Natural killer cell treated with Interleukin-12 subunit alpha and Interleukin-12 subunit beta and Interleukin-15 and Interleukin-18, amount 100 ng/mL, for 72 hours (primary cell): ENCODE results near the gene ERMN. TPM values are rescaled to one million over a fixed set of nuclear protein-coding genes. Genes with fewer than 3 reads are reported as not detected.
"Not testable (repeated sequence)": the region's sequence is repeated elsewhere in the genome, so short reads cannot be mapped to it uniquely, and the experiment has no call there.

ENCODE experiments used
- ATAC-seq, 2 donors: fragments of 150-1000 bp; cut with Tn5 transposase in 1 of 2; sonication (Bioruptor Pico), chemical (Tn5 transposase) in 1 of 2; 2 replicates each; pipeline ENCODE4 v1.10.0; 2021
- DNase-seq: peaks from one replicate; pipeline ENCODE4 v3.0.0; 2022; ENCODE audit warnings: low spot score
- H3K27ac Mint-ChIP-seq, 2 donors: 1 replicate in 1 of 2; 2 replicates in 1 of 2; pipeline ENCODE4 v1.8.0; 2022; ENCODE audit warnings: mixed read lengths in 2 of 2, mild to moderate bottlenecking in 1 of 2, moderate library complexity in 1 of 2
- H3K27me3 Mint-ChIP-seq, 2 donors: 1 replicate in 1 of 2; 2 replicates in 1 of 2; pipeline ENCODE4 v1.8.0; 2022; ENCODE audit warnings: mixed read lengths in 2 of 2
- H3K36me3 Mint-ChIP-seq: one replicate; pipeline ENCODE4 v1.8.0; 2022; ENCODE audit warnings: mixed read lengths
- H3K4me1 Mint-ChIP-seq, 2 donors: 1 replicate in 1 of 2; 2 replicates in 1 of 2; pipeline ENCODE4 v1.8.0; 2022; ENCODE audit warnings: low read depth in 2 of 2, mixed read lengths in 2 of 2, mild to moderate bottlenecking in 1 of 2
- H3K4me3 Mint-ChIP-seq: one replicate; pipeline ENCODE4 v1.8.0; 2022; ENCODE audit warnings: mixed read lengths
- H3K9me3 Mint-ChIP-seq: 2 replicates; pipeline ENCODE4 v1.8.0; 2022; ENCODE audit warnings: mixed read lengths
- total RNA-seq, 2 donors: library from RNA; stranded (reverse); gene quantifications; one replicate each; pipeline ENCODE4 v1.2.3, GENCODE V29; 2022

Gene ERMN, protein sequence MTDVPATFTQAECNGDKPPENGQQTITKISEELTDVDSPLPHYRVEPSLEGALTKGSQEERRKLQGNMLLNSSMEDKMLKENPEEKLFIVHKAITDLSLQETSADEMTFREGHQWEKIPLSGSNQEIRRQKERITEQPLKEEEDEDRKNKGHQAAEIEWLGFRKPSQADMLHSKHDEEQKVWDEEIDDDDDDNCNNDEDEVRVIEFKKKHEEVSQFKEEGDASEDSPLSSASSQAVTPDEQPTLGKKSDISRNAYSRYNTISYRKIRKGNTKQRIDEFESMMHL
- total RNA-seq, result 1 to 10 TPM; 7.4 to 8.8 TPM

DNA sequence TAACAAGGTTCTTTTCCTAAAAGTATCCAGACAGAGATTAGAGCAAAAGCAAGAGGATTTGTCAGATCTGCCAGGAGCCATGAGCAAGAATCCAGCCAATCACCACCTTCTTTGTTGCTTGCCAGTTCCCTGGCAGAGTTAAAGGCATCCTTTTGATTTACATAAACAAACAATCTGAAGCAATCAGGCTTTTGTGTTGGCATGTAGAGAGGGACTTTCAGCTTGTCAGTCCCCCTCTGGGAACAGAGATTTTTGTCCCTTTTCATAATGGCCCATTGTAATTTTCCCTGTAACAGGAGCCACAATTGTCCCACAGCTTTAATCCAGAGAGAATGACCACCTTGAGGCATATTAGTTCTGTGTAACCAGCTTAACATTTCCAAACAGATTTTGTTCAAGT lies at the start of gene ERMN:
TSS of gene ERMN (minus strand) at position 39 of the 400 bp plus-strand sequence. CDS start 182 bp downstream, outside the sequence.
- Mint-ChIP-seq H3K27ac (peak within 1 kb of the TSS in 1 of 2 donors; percentile 94), H3K36me3 (peaks cover 10% of the 10 kb centered on the region), H3K4me3 (no peak within 1 kb of the TSS), H3K27me3 (no peaks in the 10 kb centered on the region), H3K9me3 (peaks cover 6% of the 10 kb centered on the region), H3K4me1 (peaks cover 30 to 43% of the 10 kb centered on the region in 2 donors)
- ATAC-seq (no peak), DNase-seq (no peak)

DNA sequence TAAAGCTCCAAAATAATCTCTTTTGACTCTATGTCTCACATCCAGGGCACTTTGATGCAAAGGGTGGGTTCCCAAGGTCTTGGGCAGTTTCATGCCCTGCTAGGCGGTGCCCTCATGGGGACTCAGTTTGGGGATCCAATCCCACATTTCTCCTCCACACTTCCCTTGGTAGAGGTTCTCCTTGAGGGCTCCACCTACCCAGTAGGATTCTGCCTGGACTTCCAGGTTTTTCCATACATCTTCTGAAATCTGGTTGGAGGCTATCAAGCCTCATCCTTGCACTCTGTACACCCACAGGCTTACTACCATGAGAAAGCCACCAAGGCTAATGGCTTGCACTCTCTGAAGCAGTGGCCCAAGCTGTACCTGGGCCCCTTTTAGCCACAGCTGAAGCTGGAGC lies 49.8 kb upstream of the ERMN start:
- peaks cover 16% of the 10 kb centered on the region for H3K9me3 Mint-ChIP-seq
- H3K27me3 Mint-ChIP-seq, result no peaks in the 10 kb centered on the region

DNA sequence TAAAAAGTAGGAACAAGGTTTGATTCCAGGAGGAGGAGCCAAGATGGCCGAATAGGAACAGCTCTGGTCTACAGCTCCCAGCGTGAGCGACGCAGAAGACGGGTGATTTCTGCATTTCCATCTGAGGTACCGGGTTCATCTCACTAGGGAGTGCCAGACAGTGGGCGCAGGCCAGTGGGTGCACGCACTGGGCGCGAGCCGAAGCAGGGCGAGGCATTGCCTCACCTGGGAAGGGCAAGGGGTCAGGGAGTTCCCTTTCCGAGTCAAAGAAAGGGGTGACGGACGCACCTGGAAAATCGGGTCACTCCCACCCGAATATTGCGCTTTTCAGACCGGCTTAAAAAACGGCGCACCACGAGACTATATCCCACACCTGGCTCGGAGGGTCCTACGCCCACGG lies 42.9 kb upstream of the ERMN start:
- H3K9me3 Mint-ChIP-seq, ATAC-seq, DNase-seq, H3K4me3 Mint-ChIP-seq, H3K27me3 Mint-ChIP-seq, H3K36me3 Mint-ChIP-seq, H3K27ac Mint-ChIP-seq: not testable (repeated sequence)
- H3K4me1 Mint-ChIP-seq, result peaks cover 18% of the 10 kb centered on the region in 2 donors

More for the DNA sequence above, 49.8 kb upstream of the ERMN start:
- ATAC-seq (no peak), DNase-seq (no peak)
- Mint-ChIP-seq H3K4me1 (peaks cover 7 to 9% of the 10 kb centered on the region in 2 donors), H3K36me3 (peaks cover 27% of the 10 kb centered on the region), H3K4me3 (no peak overlapping the region), H3K27ac (no peak overlapping the region)

DNA sequence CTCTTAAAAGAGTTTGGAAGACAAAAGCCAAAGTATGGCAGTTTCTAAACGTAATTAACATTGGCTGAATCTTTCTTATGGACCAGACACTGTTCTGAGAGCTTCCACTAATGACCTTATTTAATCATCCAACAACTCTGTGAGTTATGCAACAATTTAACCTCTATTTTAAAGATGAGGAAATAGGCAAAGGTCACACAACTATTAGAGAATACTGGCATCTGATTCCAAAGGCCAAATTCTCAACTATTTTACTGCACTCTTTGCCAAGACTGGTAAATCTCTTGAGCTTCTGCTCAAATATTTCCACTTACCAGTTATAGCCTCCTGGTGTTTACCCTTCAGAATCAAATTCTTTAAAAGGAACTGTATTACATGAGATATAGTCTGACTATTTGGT lies 42.1 kb upstream of the ERMN start:
- peaks cover 21 to 22% of the 10 kb centered on the region in 2 donors for H3K4me1 Mint-ChIP-seq
- H3K4me3 Mint-ChIP-seq, result no peak overlapping the region
- H3K27ac Mint-ChIP-seq, result no peak overlapping the region
- H3K9me3 Mint-ChIP-seq, result peaks cover 9% of the 10 kb centered on the region
- DNase-seq, result no peak
- H3K27me3 Mint-ChIP-seq, result no peaks in the 10 kb centered on the region
- peaks cover 10% of the 10 kb centered on the region for H3K36me3 Mint-ChIP-seq
- no peak for ATAC-seq

- DNase-seq (no peak), ATAC-seq (no peak)
- peak overlapping the region; percentile 61 for H3K4me3 Mint-ChIP-seq
- peaks cover 22 to 27% of the 10 kb centered on the region in 2 donors for H3K4me1 Mint-ChIP-seq
- H3K27me3 Mint-ChIP-seq, result no peaks in the 10 kb centered on the region
- peak overlapping the region; percentile 55 to 75 for H3K27ac Mint-ChIP-seq
- peaks cover 16% of the 10 kb centered on the region for H3K9me3 Mint-ChIP-seq
- peaks cover 24% of the 10 kb centered on the region for H3K36me3 Mint-ChIP-seq
Observed at GRCh38 chr2:157364257-157364974, 38.8 kb upstream of the ERMN start.

DNA sequence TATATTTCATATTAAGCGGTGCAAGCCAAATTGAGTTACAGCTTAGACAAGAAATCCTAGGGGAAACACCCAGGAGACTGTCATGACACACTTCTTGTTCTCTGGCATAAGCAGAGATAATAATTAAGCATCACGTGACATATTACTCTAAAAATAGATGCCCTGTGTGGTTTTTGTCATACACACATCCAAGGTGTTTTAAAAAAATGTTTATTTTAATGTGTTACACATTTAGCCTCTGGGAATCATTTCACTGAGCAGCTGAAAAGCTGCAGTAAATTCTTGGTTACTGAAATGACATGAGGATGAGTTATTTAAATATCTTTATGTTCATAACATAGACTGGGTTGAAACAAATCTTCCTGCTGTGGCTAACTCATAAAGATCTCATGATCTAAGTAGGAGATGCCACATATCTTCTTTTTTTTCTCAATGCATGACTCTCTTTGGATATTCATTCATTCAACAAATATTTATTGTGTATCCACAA lies 38.0 kb upstream of the ERMN start:
- Mint-ChIP-seq H3K4me1 (peaks cover 22 to 27% of the 10 kb centered on the region in 2 donors), H3K27me3 (no peaks in the 10 kb centered on the region), H3K9me3 (peaks cover 16% of the 10 kb centered on the region), H3K27ac (peak overlapping the region; percentile 55 to 75), H3K36me3 (peaks cover 24% of the 10 kb centered on the region), H3K4me3 (peak overlapping the region; percentile 61)
- no peak for DNase-seq
- ATAC-seq, result no peak

- peaks cover 16% of the 10 kb centered on the region for H3K9me3 Mint-ChIP-seq
- H3K27ac Mint-ChIP-seq, result no peak overlapping the region
- ATAC-seq (no peak), DNase-seq (no peak)
- no peaks in the 10 kb centered on the region for H3K27me3 Mint-ChIP-seq
- H3K4me3 Mint-ChIP-seq, result no peak overlapping the region
- peaks cover 24% of the 10 kb centered on the region for H3K36me3 Mint-ChIP-seq
- peaks cover 22 to 23% of the 10 kb centered on the region in 2 donors for H3K4me1 Mint-ChIP-seq
Observed at GRCh38 chr2:157362627-157363026, 37.0 kb upstream of the ERMN start.

DNA sequence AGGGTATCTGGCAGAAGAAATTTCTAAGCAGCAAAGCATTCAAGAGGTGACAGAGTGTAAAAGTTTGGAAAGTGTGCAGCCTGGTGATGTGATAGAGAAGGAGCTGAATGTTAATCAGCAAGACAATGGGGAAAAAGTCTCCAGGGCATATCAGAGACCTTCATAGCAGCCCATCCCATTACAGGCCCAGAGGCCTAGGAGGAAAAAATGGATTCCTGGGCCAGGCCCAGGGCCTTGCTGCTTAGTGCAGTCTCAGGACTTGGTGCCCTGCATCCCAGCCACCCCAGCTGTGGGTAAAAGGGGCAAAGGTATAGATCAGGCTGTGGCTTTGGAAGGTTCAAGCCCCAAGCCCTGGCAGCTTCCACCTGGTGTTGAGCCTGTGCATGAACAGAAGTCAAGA lies 35.9 kb upstream of the ERMN start:
- Mint-ChIP-seq H3K9me3 (peaks cover 16% of the 10 kb centered on the region), H3K36me3 (peaks cover 24% of the 10 kb centered on the region), H3K27me3 (no peaks in the 10 kb centered on the region), H3K4me3 (no peak overlapping the region), H3K4me1 (peaks cover 24 to 28% of the 10 kb centered on the region in 2 donors), H3K27ac (no peak overlapping the region)
- DNase-seq (no peak), ATAC-seq (no peak)

GRCh38 chr2:157359628-157360027 lies 34.0 kb upstream of the ERMN start:
- Mint-ChIP-seq H3K4me3 (no peak overlapping the region), H3K27ac (peak overlapping the region in 1 of 2 donors; percentile 20), H3K27me3 (no peaks in the 10 kb centered on the region), H3K4me1 (peaks cover 28 to 29% of the 10 kb centered on the region in 2 donors), H3K36me3 (peaks cover 29% of the 10 kb centered on the region), H3K9me3 (peaks cover 16% of the 10 kb centered on the region)
- ATAC-seq, result no peak
- no peak for DNase-seq

DNA sequence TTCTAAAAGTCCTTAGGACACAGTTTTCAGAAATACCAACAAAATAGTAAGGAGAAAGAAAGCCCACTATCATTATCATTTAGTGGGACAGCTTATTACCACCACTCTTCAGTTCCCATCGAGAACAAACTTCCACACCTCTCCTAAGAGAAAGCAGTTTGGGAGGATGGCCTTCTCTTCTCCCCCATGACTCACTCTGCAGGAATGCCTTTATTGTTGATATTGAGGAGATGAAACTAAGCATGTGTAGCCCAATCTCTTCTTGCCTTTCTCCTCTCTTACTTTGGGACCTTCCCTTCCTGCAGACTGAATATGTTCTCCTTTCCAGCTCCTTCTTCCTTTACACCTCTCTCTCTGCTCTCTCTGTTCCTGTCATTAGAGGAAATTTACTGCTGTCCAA lies 30.0 kb upstream of the ERMN start:
- Mint-ChIP-seq H3K27ac (peak overlapping the region; percentile 5 to 11), H3K4me1 (peaks cover 14 to 16% of the 10 kb centered on the region in 2 donors), H3K4me3 (no peak overlapping the region), H3K27me3 (no peaks in the 10 kb centered on the region), H3K36me3 (peaks cover 11% of the 10 kb centered on the region), H3K9me3 (no peaks in the 10 kb centered on the region)
- no peak for ATAC-seq
- DNase-seq, result no peak

DNA sequence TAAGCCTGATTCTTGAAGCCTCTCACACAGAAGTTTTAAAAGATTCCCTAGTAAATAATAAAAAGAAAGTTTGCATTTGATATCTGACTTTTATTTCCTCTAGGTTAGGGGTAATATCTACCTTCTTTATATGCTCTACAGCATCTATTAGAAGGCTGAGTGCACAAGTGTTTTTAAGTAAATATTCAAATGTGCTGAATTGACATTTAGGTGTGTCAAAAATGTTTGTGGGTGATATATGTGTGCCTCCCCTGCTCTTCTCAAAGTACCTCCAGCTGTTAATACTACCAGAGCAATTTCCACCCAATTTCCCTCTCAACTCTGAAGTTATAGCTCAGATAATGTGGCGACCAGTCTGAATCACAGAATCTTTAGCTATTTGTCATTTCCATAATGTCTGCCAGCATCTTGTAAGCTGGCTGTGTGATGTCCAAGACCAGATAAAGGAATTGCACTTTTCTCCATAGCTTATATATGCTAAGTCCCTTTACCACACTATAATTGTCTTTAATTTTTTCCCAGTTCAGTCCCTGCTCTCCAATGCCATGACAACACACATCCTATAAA lies 24.4 kb upstream of the ERMN start:
- H3K9me3 Mint-ChIP-seq, result peaks cover 3% of the 10 kb centered on the region

GRCh38 chr2:157348291-157348921 lies 22.8 kb upstream of the ERMN start:
- peaks cover 5 to 6% of the 10 kb centered on the region in 2 donors for H3K4me1 Mint-ChIP-seq
- no peak overlapping the region for H3K4me3 Mint-ChIP-seq
- DNase-seq (no peak), ATAC-seq (no peak)
- peaks cover 21% of the 10 kb centered on the region for H3K36me3 Mint-ChIP-seq
- H3K27ac Mint-ChIP-seq, result no peak overlapping the region
- no peaks in the 10 kb centered on the region for H3K27me3 Mint-ChIP-seq
- peaks cover 14% of the 10 kb centered on the region for H3K9me3 Mint-ChIP-seq

More for the DNA sequence above, 24.4 kb upstream of the ERMN start:
- ATAC-seq (no peak), DNase-seq (no peak)
- H3K4me3 Mint-ChIP-seq, result no peak overlapping the region
- peaks cover 11% of the 10 kb centered on the region for H3K36me3 Mint-ChIP-seq
- H3K27me3 Mint-ChIP-seq, result no peaks in the 10 kb centered on the region
- H3K4me1 Mint-ChIP-seq, result peaks cover 6 to 11% of the 10 kb centered on the region in 2 donors
- no peak overlapping the region for H3K27ac Mint-ChIP-seq

- Mint-ChIP-seq H3K27me3 (no peaks in the 10 kb centered on the region), H3K27ac (no peak overlapping the region), H3K36me3 (peaks cover 47% of the 10 kb centered on the region), H3K4me3 (no peak overlapping the region), H3K9me3 (peaks cover 25% of the 10 kb centered on the region), H3K4me1 (peaks cover 6 to 8% of the 10 kb centered on the region in 2 donors)
- no peak for ATAC-seq
- DNase-seq, result no peak
Observed at GRCh38 chr2:157345647-157346389, 20.2 kb upstream of the ERMN start.
